ENCODE data around the gene PDE10A. TPM values are rescaled to one million over a fixed set of nuclear protein-coding genes. Genes with fewer than 3 reads are reported as not detected.
A peak's percentile ranks its signal among the peaks of the same experiment; 100 is the strongest.

The PDE10A gene
- total and polyA plus RNA-seq, 2 of the 4 experiments (the other 2 are of a cell fraction) = 3.4 to 12.4 TPM

DNA sequence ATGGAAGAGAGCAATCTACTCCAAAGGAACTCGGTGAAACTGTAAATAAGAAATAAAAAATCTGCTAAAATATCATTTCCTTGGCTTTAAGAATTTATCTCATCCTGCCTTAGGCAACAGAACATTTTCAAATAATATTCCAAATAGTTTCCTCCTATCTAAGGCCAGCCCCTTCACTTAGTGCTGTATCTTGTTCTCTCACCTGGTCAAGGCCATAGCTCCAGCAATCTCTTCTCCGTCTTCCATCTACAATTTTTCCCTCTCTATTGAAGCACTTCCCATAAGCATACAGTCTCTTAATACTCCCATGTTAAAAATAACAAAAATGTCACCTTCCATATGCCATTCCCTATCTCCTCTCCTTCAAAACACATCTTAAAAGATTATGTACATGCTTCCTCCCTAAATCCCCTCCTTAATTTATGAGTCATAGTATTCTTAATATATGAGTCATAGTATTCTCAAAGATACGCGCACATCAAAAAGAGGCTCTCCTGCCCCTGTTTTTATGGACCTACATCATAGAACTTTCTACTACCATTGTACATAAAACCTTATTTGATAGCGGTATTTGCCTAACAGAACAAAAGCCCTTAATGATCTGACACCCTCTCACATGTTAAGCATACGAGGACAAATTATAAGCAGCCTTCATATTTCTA is 146.9 kb downstream of the PDE10A start:
- H4K91ac ChIP-seq (ENCODE audit: insufficient read depth, low read depth, low read length) = peak overlapping the region; percentile 52; the same call in 1 of the 2 replicates
- POLR2A ChIA-PET (ENCODE audit: unreplicated experiment) = no interaction called here
- BruUV-seq (replicated peaks) = no TSS peak

More for the DNA sequence above, 146.9 kb downstream of the PDE10A start:
- no peak overlapping the region for H4K5ac ChIP-seq (ENCODE audit: low read depth, low read length)
- CTCF ChIA-PET = no interaction called here
- no peaks in the 10 kb centered on the region for H3K9me3 ChIP-seq (ENCODE audit: control insufficient read depth, insufficient read depth, low read length)
- H3K14ac ChIP-seq (replicated peaks; ENCODE audit: low read depth, low read length) = no peak overlapping the region
- intact Hi-C loops (cut with micrococcal nuclease) = loop anchor here (5.0 kb wide), 1 partner anchor 56 kb away; no protein-coding TSS in a partner anchor
- peak overlapping the region; percentile 57; the same call in 1 of the 2 replicates for H3K18ac ChIP-seq (ENCODE audit: low read depth, low read length)
- H2BK15ac ChIP-seq (ENCODE audit: low read depth, low read length) = peak overlapping the region; percentile 89; the same call in 1 of the 3 replicates
- no peak overlapping the region for H3K4me3 ChIP-seq (ENCODE audit: insufficient read depth, low read depth, low read length)
- H3K79me1 ChIP-seq (ENCODE audit: low read depth in 1 of 2, low read length in 2 of 2) = peaks cover 8 to 22% of the 10 kb centered on the region in 2 experiments
- in situ Hi-C loops (cut with MboI; ENCODE audit: low sequenced_read_pairs) = no loop called here
- H2BK20ac ChIP-seq (ENCODE audit: low read depth, low read length) = peak overlapping the region; percentile 79
- no peaks in the 10 kb centered on the region for H3K9me1 ChIP-seq (ENCODE audit: insufficient read depth, low read length)
- H2BK5ac ChIP-seq (ENCODE audit: low read depth, low read length, poor library complexity, severe bottlenecking) = peak overlapping the region; percentile 89
- H3K9ac ChIP-seq (ENCODE audit: low read depth, low read length) = no peak overlapping the region
- peak overlapping the region; percentile 68 for H2BK120ac ChIP-seq (ENCODE audit: low read depth, low read length)
- H2AK5ac ChIP-seq (ENCODE audit: low read depth, low read length) = peak overlapping the region; percentile 54; the same call in 1 of the 2 replicates
- peak overlapping the region in 1 of 2 experiments; percentile 64; a peak in 1 of 4 replicates for H4K8ac ChIP-seq (ENCODE audit: low read depth in 2 of 2, low read length in 2 of 2)
- TF ChIP-seq CHD1 (IDR thresholded peaks at IDR 0.05; ENCODE audit: low read depth, low read length) (no peak), BHLHE40 (IDR thresholded peaks at IDR 0.05; ENCODE audit: low read depth, low read length) (no peak; the same call in 1 of the 2 replicates), POLR2A (IDR thresholded peaks at IDR 0.05; ENCODE audit: low read depth, low read length) (no peak), MAZ (IDR thresholded peaks at IDR 0.05; ENCODE audit: borderline replicate concordance, low read depth, low read length) (no peak), FOS (IDR thresholded peaks at IDR 0.05; ENCODE audit: low read depth, low read length) (peak; percentile 95)
- TF ChIP-seq, protein P1, sequence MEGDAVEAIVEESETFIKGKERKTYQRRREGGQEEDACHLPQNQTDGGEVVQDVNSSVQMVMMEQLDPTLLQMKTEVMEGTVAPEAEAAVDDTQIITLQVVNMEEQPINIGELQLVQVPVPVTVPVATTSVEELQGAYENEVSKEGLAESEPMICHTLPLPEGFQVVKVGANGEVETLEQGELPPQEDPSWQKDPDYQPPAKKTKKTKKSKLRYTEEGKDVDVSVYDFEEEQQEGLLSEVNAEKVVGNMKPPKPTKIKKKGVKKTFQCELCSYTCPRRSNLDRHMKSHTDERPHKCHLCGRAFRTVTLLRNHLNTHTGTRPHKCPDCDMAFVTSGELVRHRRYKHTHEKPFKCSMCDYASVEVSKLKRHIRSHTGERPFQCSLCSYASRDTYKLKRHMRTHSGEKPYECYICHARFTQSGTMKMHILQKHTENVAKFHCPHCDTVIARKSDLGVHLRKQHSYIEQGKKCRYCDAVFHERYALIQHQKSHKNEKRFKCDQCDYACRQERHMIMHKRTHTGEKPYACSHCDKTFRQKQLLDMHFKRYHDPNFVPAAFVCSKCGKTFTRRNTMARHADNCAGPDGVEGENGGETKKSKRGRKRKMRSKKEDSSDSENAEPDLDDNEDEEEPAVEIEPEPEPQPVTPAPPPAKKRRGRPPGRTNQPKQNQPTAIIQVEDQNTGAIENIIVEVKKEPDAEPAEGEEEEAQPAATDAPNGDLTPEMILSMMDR (conservative IDR thresholded peaks at IDR 0.05; ENCODE audit: low read depth, low read length) = no peak
- H3K4ac ChIP-seq (ENCODE audit: low read depth, low read length) = peak overlapping the region; percentile 58; the same call in 1 of the 2 replicates
- peak overlapping the region; percentile 71; the same call in 1 of the 2 replicates for H3K4me2 ChIP-seq (ENCODE audit: low read depth, low read length)
- H3K4me1 ChIP-seq (ENCODE audit: control insufficient read depth, insufficient read depth, low read length) = peaks cover 8% of the 10 kb centered on the region
- H3K36me3 ChIP-seq (ENCODE audit: control insufficient read depth, insufficient read depth, low read length) = peaks cover 3% of the 10 kb centered on the region; the same call in 1 of the 2 replicates
- peak; percentile 78 for DNase-seq
- H3K56ac ChIP-seq (ENCODE audit: extremely low read depth, insufficient read depth, low read length) = no peak overlapping the region
- whole genome bisulfite sequencing, 2 experiments (ENCODE audit: extremely low coverage in 2 of 2, insufficient read length in 1 of 2) = no CpG with 5 or more reads among the region's 6 CpGs
- H3K23ac ChIP-seq (ENCODE audit: low read depth, low read length) = 0 out of 2 replicates have a peak overlapping the region, but pooled peaks have one; percentile 52
- H3K27me3 ChIP-seq (ENCODE audit: control insufficient read depth, insufficient read depth, low read length) = no peaks in the 10 kb centered on the region
- dilution Hi-C loops (cut with HindIII; ENCODE audit: low sequenced_read_pairs, unreplicated experiment) = no loop called here
- H2AK9ac ChIP-seq (replicated peaks; ENCODE audit: low read depth, low read length, poor library complexity) = no peak overlapping the region
- H2AFZ ChIP-seq (replicated peaks; ENCODE audit: low read length, poor library complexity) = no peak overlapping the region
- H3K27ac ChIP-seq (ENCODE audit: insufficient read depth, low read length) = 0 out of 2 replicates have a peak overlapping the region, but pooled peaks have one; percentile 27
- ATAC-seq (ENCODE audit: low read depth) = peak; percentile 69
- no peaks in the 10 kb centered on the region; the same call in 1 of the 2 replicates for H4K20me1 ChIP-seq (ENCODE audit: insufficient read depth, low read length)
